ENCODE data around the gene LRRC58.

DNA sequence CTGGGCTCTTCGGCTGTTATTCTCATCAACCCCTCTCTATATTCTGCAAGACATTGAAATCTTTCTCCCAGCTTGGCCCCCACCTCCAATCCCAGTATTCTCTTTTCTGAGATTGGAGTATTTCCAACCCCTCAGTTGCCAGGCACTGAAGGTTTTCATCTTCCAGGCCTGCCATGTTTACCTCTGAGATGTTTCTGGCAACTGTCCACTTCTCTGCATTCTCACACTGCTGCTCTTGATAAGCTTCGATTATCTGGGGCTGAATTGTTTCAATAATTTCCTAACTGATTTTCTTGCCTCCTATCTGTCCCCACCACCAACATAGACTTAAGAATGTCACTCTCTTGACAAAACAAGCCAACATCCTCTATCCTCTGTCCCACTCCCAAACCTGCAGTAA, 62.7 kb downstream of the LRRC58 start:
- TF ChIP-seq POLR2AphosphoS5 (IDR thresholded peaks at IDR 0.05; ENCODE audit: low read depth, low read length): no peak
- TF ChIP-seq TAF1 (IDR thresholded peaks at IDR 0.05; ENCODE audit: borderline replicate concordance, insufficient read depth, low read length): no peak
- no peak for TF ChIP-seq REST (IDR thresholded peaks at IDR 0.05; ENCODE audit: insufficient read depth in 1 of 2, low read depth in 2 of 2, low read length in 2 of 2)
- TF ChIP-seq SIN3A (IDR thresholded peaks at IDR 0.05; ENCODE audit: borderline replicate concordance, insufficient read depth, low read length): no peak
- TF ChIP-seq FOXP2 (optimal IDR thresholded peaks at IDR 0.05; ENCODE audit: borderline replicate concordance, extremely low read depth, extremely low read length, insufficient read depth): no peak
